GM19328 (cell line): ENCODE measurements around the gene MXD1.
"Not testable (repeated sequence)": the region's sequence is repeated elsewhere in the genome, so short reads cannot be mapped to it uniquely, and the experiment has no call there.

Experiments used
- ATAC-seq: cut with Tn5 transposase; IDR thresholded peaks from one replicate; pipeline ENCODE4 v1.9.1; 2021; ENCODE audit warnings: mild to moderate bottlenecking, moderate library complexity; ENCODE audit not compliant: unreplicated experiment

Gene MXD1

GRCh38 chr2:69950671-69951070 lies 35.8 kb downstream of the MXD1 start:
- not testable (repeated sequence) for ATAC-seq

GRCh38 chr2:69952336-69953115 lies 37.6 kb downstream of the MXD1 start:
- no peak for ATAC-seq

DNA sequence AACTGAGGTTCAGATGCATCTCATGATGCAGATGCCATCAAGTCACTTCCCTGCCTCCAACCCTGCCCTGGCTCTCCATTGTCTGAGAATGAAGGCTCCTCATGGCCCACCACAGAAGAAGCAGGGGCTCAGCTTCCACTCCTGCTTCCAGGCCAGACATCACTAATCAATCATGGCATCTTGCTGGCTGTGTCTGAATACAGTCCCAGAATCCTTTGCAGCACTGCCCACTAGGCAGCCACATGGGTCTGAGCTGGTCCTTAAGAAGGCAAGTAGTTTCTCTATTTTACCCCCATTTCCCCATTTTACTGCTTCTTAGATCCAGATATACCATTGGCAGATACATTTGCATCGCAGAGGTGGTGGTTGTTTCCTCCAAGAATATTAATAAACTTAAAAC lies 39.2 kb downstream of the MXD1 start:
- ATAC-seq: no peak

DNA sequence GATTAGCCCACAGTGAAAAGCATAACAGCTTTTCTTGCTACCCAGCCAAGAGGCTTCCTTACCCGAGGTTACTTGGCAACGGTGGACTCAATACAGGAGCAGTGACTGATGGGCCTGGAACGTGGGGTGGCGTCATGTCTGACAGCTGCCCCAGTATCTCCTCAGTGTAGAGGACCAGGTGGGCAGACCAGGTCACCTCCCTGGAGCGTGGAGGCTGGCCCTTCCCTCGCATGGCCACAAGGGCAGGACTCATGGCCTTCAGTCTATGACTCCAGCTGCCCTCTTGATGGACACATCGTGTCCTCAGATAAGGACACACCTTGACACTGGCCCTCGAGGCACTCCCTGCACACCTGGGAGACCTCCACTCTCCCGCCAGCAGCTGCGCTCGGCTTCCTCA lies 40.1 kb downstream of the MXD1 start:
- no peak for ATAC-seq

DNA sequence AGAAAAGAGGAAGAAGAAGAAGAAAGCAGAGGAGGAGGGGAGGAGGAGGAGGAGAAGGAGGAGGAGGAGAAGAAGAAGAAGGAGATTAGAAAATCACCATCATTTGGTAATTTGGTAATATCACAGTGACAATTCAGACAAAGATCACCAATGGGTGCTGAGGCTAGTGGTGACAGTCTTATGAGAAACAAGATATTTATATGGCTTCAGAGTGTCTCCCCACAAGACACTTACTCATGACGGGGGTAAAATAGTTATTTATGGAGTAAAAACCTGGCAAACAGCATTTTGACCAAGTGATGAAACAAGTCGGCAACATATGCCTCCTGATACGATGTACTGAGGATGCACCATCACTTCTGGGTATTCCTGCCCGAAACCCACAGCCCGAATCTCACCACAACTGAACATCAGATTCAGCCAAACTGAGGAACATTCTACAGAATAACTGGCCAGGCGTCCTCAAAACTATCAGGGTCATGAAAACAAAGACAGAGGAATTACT lies 41.6 kb downstream of the MXD1 start:
- ATAC-seq: no peak

- no peak for ATAC-seq
Observed at GRCh38 chr2:69957965-69958364, 43.1 kb downstream of the MXD1 start.

- ATAC-seq: no peak
Observed at GRCh38 chr2:69958480-69958879, 43.6 kb downstream of the MXD1 start.

DNA sequence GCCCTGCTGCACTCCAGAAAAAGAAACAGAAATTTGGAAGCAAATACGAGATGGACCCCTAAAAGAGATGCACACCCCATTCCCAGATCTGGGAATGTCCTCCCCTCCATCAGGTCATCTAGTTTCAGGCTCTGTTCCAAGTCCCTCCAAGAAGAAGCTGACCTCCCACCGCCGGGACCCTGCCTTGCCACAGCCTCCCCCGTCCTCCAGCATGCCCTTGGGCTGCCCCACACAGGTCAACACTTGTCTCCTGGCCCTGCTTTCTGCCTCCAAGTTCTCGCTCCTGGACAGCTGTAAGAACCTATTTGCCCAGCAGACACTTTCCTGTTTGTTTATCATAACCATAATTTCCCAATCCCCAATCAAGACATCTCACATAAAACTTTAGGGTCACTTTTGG lies 44.5 kb downstream of the MXD1 start:
- ATAC-seq: no peak

- ATAC-seq: no peak
Observed at GRCh38 chr2:69960821-69961220, 45.9 kb downstream of the MXD1 start.

- ATAC-seq: no peak
Observed at GRCh38 chr2:69961496-69961895, 46.6 kb downstream of the MXD1 start, which contains the start of gene ASPRV1. Gene ASPRV1, minus strand, starts transcription at chr2:69961631. Its CDS starts 195 bp downstream, at chr2:69961436.

DNA sequence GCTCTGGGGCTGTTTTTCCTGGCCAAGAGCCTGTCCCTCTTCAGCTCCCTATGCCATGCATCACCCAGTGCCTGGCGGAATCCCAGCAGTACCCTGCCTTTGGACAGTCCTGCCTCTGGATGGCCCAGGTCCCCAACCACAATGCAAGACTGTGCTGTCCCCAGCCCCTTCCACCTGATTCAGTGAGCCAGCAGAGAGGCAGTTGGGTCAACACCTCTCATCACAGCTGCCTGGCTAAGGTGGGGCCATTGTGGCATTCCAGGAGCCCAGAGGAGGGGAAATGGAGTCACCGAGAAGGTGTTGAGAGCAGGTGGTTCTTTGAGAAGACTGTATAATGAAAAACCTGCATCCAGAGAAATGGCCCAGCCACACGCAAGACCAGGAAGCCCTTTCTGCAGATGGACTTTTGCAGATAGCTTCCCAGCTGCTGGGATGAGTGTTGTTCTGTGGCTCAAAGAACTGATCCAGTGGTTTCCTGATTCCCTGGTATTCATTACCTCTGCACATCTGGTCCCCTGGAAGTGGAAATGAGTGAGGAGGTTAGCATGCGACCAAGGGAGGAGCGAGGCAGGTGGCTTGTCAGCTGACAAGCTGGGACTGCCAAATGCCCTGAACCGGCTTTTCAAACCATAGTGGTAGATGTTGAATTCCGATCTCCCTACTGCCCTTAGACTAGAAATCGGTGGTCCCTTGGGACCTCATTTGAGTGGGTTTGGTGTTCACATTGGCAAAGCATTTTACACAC lies 48.2 kb downstream of the MXD1 start:
- no peak for ATAC-seq

DNA sequence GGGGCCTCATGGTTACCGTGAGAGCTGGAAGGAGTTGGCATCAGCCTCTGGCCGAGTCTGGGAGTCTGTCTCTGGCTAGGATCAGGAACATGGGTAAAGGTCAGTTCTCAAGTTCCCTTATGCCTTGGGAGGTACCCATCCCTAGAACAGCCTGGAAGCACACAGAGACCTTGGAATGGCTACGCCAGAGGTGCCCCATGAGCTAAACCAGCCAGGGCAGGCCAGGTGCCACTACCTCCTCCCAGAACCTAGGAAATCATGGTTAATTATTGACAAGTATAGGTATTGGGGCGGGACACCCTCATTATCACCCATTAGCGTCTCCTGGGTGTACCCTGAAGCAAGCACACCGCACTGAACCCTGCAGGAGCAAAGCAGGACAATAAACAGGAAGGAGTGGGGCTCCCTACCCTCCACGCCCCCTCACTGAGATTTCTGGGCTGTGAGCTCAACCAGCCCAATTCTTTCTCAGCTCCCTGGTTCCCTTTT lies 49.5 kb downstream of the MXD1 start:
- ATAC-seq: no peak

- no peak for ATAC-seq
Observed at GRCh38 chr2:69965756-69966445, 51.0 kb downstream of the MXD1 start.

DNA sequence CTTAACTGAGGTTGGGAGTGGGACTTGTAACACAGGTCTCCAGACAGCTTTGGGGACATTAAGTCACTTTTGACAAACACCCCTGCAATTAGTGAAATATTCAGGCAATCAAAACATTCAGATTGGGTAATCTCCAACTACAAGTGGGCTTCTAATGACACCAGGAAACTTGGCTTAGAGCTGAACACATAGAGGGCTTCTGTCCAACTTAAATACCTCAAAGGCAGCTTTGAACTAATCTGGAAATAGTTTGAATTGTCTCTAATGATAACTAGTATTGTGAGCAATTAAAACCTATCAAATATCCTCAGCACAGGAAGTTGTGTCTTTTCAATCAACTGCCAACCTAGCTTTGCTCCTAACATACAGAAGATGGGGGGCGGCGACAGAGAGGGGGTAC lies 51.6 kb downstream of the MXD1 start:
- ATAC-seq: no peak

- no peak for ATAC-seq
Observed at GRCh38 chr2:69968609-69969008, 53.7 kb downstream of the MXD1 start.

DNA sequence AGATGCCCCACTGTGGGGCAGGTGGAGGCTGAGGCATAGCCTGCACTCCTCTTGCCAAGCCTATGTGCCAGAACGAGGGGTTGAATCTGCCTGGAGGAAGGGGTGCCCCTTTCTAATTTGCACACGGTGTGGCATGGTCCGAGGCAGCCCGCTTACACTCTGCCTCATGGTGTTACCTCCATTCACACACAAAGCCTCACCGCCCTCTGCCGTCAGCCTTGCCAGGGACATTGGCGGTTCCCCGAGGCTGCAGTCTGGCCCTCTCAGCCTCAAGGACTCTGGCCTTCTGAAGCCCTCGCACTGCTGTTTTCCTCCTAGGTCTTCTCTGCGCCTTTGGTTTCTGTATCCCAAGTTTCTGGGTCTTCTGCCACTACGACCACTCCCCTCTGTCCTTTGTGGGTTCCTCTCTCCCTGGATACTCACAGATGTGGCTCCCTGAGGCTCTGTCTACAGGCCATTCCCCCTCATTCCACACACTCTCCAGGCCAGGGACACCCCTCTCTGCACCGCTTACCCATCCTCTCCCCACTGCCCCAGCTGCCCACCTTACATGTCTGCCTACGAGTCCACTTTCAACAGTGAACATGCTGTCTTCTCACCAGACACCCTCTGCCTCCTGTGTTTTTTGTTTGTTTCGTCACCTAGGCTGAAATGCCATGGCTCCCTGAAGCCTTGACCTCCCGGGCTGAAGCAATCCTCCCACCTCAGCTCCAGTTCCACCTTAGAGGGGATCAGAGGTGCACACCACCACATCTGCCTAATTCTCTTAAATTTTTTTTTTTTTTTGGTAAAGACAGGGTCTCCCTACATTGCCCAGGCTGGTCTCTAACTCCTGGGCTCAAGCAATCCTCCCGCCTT lies 54.4 kb downstream of the MXD1 start:
- ATAC-seq: no peak

GRCh38 chr2:69969991-69970390 lies 55.1 kb downstream of the MXD1 start:
- no peak for ATAC-seq

DNA sequence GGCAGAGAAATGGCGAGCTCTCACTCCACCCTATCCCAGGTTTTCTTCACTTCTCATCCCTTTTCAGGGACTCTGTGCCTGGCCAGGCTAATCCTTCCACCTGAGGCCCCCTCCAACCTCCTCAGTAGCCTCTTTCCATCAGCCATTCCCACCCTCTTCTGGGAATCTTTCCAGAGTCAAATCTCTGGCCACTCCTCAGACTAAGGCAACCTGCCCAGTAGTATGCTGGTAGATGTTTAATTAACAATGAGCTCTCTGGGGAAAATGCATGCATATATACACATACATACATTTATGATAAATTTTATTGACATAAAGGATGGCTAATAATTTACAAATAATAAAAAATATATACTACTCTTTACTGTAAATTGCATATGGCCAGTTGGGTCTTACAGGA lies 57.9 kb downstream of the MXD1 start:
- ATAC-seq: no peak

GRCh38 chr2:69973335-69973735 lies 58.4 kb downstream of the MXD1 start:
- no peak for ATAC-seq

DNA sequence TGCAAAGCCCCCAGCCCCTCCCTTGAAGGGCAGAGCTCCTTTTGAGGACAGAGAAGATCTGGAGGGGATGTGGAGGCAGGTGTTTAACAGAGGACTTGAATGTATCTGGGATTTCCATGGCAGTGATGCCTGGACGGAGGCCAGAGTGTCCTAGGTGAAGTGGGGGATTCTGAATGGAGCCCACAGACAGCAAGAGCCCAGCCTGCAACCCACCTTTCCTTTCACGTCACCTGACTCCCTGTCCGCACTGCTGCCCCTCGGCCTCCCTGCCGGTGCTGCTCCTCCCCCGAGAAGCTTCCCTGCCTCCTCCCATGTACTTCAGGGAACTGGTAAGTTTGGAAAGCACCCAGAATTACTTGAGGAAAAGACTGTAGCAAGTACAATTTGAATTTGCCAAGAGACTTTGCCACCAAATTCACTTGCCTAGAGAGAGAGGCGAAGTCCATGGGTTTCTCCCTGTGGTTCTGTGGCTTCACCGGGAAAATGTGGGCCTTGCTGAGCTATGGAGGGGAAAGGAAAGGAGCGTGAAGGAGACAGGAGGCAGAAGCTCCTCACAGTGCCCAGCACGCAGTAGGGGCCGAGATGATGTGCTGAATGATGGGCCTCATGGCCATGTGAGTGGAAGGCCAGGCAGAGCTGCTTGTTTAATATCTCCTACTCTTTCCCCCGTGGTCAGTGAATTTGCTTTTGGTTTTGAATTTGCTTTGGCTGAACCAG lies 60.4 kb downstream of the MXD1 start:
- no peak for ATAC-seq
